Breast epithelium (tissue), 4 donors: ENCODE measurements around the gene CACFD1. TPM values are rescaled to one million over a fixed set of nuclear protein-coding genes. Genes with fewer than 3 reads are reported as not detected.

ENCODE experiments used
- DNase-seq, 2 donors: peaks; one replicate each; pipeline ENCODE4 v3.0.0-alpha.2; 2019; ENCODE audit warnings: low spot score in 2 of 2
- H3K27ac ChIP-seq, 2 donors: fragments of 200-600 bp; sonication (generic) in 1 of 2; one replicate each; pipeline ENCODE4 v1.5.1; 2016 to 2019; ENCODE audit warnings: mild to moderate bottlenecking in 1 of 2
- H3K27me3 ChIP-seq, 2 donors: fragments of 200-600 bp; sonication (generic) in 1 of 2; one replicate each; pipeline versions ENCODE4 v1.5.1 to v1.6.0; 2017 to 2019; ENCODE audit warnings: control low read depth in 1 of 2, mild to moderate bottlenecking in 1 of 2
- H3K36me3 ChIP-seq: fragments of 200-600 bp; one replicate; pipeline ENCODE4 v1.5.1; 2019
- H3K4me1 ChIP-seq, 2 donors: fragments of 200-600 bp; sonication (generic); one replicate each; pipeline ENCODE4 v1.5.1; 2016 to 2019; ENCODE audit warnings: control low read depth in 1 of 2
- H3K4me3 ChIP-seq, 3 donors: fragments of 200-600 bp; sonication (generic); 1 replicate in 2 of 3; 2 replicates in 1 of 3; pipeline ENCODE4 v1.5.1; 2016 to 2019; ENCODE audit warnings: mild to moderate bottlenecking in 3 of 3, moderate library complexity in 2 of 3
- H3K9me3 ChIP-seq, 2 donors: fragments of 200-600 bp; sonication (generic) in 1 of 2; one replicate each; pipeline ENCODE4 v1.5.1; 2016 to 2019; ENCODE audit warnings: control low read depth in 1 of 2
- POLR2A ChIP-seq: fragments of 450-650 bp; IDR thresholded peaks from one replicate; pipeline ENCODE4 v1.6.1; 2016; ENCODE audit warnings: antibody characterized with exemption, mild to moderate bottlenecking, moderate library complexity
- POLR2AphosphoS5 ChIP-seq, 3 donors: sonication (generic); formaldehyde crosslinking; IDR thresholded peaks; one replicate each; pipeline ENCODE4 v1.6.1; 2017; ENCODE audit warnings: antibody characterized with exemption in 3 of 3
- intact Hi-C: fragments of 100-400 bp; cut with DNase I; formaldehyde crosslinking; loops from one replicate; pipeline ENCODE4 v1.15.1; 2023; ENCODE audit warnings: low total_unique reads
- total RNA-seq, 3 donors: library from RNA; depleted of rRNA; stranded (reverse); fragments of >200 nt; gene quantifications; one replicate each; pipeline ENCODE4 v1.1.0, GENCODE V29; 2016
- TF ChIP-seq, protein P1 (sequence below), 3 donors: fragments of 450-650 bp; IDR thresholded peaks; one replicate each; pipeline ENCODE4 v1.5.1; 2016 to 2017; ENCODE audit warnings: antibody characterized with exemption in 3 of 3, mild to moderate bottlenecking in 3 of 3, moderate library complexity in 3 of 3

Gene CACFD1
- total RNA-seq, 3 donors from 2014 or later: 5.0 to 19.5 (median 13.4) TPM

DNA sequence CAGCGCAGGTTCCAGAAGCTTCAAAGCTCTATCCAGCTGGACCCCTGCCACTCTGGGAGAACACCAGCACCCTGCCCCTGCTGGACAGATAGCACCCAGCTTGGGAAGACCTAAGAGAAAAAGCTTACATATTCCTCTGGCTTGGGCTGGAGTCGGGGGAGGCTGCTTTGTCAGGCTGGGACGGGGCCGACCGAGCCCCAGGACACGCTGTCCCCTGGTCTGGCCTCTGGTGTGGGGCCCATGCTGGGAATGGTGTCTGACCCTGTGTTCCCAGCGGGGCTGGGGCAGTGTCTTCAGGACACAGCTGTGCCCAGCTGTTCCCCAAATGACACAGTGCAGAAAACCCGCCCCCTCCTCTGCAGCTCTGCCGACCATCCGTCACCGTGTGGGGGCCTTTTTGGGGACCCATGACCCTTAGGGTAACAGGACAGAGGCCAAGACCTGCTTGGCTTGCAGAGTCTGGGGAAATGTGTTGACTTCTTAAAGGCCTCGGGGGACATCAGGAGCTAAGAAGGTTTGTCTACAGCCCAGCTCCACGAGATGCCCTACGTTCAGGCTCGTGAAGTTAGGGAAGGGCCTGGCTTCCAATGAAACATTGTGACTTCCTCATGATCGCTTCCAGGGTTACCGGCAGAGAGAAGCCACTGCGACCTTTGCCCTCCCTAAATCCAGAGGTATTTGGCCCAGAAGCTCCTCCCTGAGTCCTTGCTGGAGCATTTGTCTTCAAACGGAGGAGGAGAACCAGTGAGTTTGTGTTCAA is 39.5 kb downstream of the CACFD1 start:
- no peak for DNase-seq
- peaks cover 0 to 17% of the 10 kb centered on the region in 2 donors for H3K9me3 ChIP-seq
- H3K27ac ChIP-seq: no peak overlapping the region
- peaks cover 3 to 12% of the 10 kb centered on the region in 2 donors for H3K27me3 ChIP-seq
- no peak for TF ChIP-seq POLR2AphosphoS5 (IDR thresholded peaks at IDR 0.05)
- no peak for TF ChIP-seq POLR2A
- TF ChIP-seq, protein P1, sequence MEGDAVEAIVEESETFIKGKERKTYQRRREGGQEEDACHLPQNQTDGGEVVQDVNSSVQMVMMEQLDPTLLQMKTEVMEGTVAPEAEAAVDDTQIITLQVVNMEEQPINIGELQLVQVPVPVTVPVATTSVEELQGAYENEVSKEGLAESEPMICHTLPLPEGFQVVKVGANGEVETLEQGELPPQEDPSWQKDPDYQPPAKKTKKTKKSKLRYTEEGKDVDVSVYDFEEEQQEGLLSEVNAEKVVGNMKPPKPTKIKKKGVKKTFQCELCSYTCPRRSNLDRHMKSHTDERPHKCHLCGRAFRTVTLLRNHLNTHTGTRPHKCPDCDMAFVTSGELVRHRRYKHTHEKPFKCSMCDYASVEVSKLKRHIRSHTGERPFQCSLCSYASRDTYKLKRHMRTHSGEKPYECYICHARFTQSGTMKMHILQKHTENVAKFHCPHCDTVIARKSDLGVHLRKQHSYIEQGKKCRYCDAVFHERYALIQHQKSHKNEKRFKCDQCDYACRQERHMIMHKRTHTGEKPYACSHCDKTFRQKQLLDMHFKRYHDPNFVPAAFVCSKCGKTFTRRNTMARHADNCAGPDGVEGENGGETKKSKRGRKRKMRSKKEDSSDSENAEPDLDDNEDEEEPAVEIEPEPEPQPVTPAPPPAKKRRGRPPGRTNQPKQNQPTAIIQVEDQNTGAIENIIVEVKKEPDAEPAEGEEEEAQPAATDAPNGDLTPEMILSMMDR (IDR thresholded peaks at IDR 0.05): no peak
- H3K36me3 ChIP-seq: no peaks in the 10 kb centered on the region
- intact Hi-C loops: no loop called here
- no peaks in the 10 kb centered on the region for H3K4me1 ChIP-seq
- no peak overlapping the region for H3K4me3 ChIP-seq

DNA sequence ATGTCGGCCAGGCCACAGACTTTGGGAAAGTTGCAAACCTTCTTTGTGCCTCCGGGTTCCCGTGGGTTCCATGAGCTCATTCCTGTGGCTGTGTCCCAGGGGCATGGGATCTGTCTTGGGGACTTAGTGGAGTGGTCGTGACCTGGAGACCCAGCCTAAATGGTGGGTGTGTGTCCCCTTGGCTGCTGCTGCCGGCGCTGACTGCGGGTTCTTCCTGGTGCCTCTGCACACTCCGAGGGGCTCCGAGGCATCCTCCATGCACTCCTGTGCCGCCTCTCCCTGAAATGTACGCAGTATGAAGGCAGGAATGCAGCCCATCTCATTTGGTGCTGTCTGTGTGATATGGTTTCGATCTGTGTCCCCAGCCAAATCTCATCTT is 40.1 kb downstream of the CACFD1 start:
- no peaks in the 10 kb centered on the region for H3K4me1 ChIP-seq
- H3K9me3 ChIP-seq: peaks cover 0 to 17% of the 10 kb centered on the region in 2 donors
- H3K4me3 ChIP-seq: no peak overlapping the region
- H3K27me3 ChIP-seq: peaks cover 3 to 12% of the 10 kb centered on the region in 2 donors
- no peak overlapping the region for H3K27ac ChIP-seq
- intact Hi-C loops: no loop called here
- H3K36me3 ChIP-seq: no peaks in the 10 kb centered on the region
- no peak for DNase-seq
- TF ChIP-seq, protein P1 (IDR thresholded peaks at IDR 0.05): no peak
- TF ChIP-seq POLR2AphosphoS5 (IDR thresholded peaks at IDR 0.05) (no peak), POLR2A (no peak)

DNA sequence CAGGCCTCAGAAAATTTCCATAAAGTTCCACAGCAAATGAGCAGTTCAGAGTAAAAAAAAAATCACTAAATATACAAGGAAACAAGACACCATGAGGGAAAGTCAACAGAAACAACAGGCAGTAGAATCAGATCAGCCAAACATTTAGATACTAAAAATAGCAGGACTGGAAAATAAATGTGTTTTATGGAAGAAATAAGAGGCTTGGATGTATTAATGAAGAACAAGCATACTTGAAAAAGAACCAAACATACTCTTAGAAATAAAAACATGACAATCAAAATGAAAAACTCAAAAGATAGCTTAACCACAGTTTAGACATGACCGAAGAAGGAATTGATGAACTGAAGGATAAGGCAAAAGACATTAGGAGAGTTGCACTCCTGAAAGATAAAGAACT is 42.3 kb downstream of the CACFD1 start:
- TF ChIP-seq POLR2AphosphoS5 (IDR thresholded peaks at IDR 0.05) (no peak), POLR2A (no peak)
- TF ChIP-seq, protein P1 (IDR thresholded peaks at IDR 0.05): no peak
- Histone ChIP-seq H3K4me1 (no peaks in the 10 kb centered on the region), H3K27me3 (peaks cover 3 to 4% of the 10 kb centered on the region in 2 donors), H3K9me3 (peaks cover 0 to 17% of the 10 kb centered on the region in 2 donors), H3K27ac (no peak overlapping the region), H3K36me3 (no peaks in the 10 kb centered on the region), H3K4me3 (no peak overlapping the region)
- no peak for DNase-seq
- intact Hi-C loops: no loop called here

DNA sequence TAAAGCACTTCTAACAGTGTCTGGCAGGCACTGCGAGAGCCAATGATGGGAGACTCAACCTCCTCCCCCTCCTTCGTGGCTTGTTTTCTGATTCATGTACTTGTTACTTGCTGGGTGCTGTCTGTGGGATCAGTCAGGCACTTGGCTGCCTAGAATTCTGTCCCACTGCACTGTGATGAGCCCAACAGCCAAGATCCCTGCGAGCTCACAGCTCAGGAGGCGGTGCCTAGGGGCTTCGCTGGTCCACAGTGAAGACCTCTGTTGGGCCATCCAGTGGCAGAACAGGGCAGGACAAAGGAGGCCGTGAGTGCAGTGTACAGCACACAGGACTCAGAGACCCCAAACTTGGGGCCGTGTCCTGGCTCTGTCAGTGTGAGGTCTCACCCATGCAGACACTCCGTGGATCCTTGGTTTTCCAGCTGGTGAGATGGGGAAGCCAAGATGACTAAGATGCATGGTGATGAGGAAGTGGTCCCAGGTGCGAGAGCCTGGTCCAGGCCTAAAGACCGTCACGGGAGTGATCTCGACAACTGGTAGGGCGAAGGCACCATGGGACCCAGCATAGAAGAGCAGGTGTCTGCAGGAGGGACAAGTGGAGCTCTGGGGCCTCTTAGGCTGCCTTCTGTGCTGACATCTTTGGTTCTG is 45.5 kb downstream of the CACFD1 start:
- intact Hi-C loops: no loop called here
- TF ChIP-seq, protein P1 (IDR thresholded peaks at IDR 0.05): no peak
- no peak for TF ChIP-seq POLR2A
- TF ChIP-seq POLR2AphosphoS5 (IDR thresholded peaks at IDR 0.05): no peak
- Histone ChIP-seq H3K36me3 (no peaks in the 10 kb centered on the region), H3K4me1 (no peaks in the 10 kb centered on the region), H3K27me3 (no peaks in the 10 kb centered on the region), H3K9me3 (peaks cover 0 to 17% of the 10 kb centered on the region in 2 donors), H3K27ac (peak overlapping the region in 1 of 2 donors; percentile 68), H3K4me3 (no peak overlapping the region)
- no peak for DNase-seq
